ENCODE data around the gene TSC22D4. TPM values are rescaled to one million over a fixed set of nuclear protein-coding genes. Genes with fewer than 3 reads are reported as not detected.
A peak's percentile ranks its signal among the peaks of the same experiment; 100 is the strongest.

The TSC22D4 gene
- total RNA-seq, 4 donors from 2014 or later, result 17.6 to 40.3 (median 19.5) TPM

DNA sequence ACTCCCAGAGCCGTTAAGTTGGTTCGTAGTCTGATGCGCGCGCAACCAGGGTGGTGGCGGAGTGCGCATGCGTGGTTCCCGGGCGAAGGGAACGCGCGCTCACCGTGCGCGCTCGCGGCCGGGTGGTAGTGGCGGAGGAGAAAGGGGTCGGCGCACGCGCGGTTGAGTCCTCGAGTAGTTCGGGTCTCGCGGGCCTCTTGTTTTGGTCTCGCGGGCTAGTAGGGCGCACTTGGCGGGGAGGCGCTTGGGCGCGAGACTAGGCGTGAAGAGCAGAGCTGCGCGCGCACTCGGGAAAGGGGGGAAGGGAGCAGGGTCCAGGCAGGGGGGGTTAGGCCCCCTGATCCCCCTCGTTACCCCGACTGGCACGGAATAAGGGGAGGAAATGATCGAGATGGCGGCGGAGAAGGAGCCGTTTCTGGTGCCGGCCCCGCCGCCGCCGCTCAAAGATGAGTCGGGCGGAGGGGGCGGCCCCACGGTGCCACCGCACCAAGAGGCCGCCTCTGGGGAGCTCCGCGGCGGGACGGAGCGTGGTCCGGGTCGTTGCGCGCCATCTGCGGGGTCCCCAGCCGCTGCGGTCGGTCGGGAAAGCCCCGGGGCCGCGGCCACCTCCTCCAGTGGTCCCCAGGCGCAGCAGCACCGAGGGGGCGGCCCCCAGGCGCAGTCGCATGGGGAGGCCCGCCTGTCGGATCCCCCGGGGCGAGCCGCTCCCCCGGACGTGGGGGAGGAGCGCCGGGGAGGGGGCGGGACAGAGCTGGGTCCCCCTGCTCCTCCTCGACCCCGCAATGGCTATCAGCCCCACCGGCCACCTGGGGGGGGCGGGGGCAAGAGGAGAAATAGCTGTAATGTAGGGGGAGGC, 49.1 kb downstream of the TSC22D4 start, which contains the start of gene MEPCE:
Gene MEPCE, plus strand, starts transcription at position 195 of the 856 bp plus-strand sequence. Its CDS starts 188 bp downstream, at position 383.
- intact Hi-C loops (cut with DNase I; ENCODE audit: low total_unique reads), result no loop called here

DNA sequence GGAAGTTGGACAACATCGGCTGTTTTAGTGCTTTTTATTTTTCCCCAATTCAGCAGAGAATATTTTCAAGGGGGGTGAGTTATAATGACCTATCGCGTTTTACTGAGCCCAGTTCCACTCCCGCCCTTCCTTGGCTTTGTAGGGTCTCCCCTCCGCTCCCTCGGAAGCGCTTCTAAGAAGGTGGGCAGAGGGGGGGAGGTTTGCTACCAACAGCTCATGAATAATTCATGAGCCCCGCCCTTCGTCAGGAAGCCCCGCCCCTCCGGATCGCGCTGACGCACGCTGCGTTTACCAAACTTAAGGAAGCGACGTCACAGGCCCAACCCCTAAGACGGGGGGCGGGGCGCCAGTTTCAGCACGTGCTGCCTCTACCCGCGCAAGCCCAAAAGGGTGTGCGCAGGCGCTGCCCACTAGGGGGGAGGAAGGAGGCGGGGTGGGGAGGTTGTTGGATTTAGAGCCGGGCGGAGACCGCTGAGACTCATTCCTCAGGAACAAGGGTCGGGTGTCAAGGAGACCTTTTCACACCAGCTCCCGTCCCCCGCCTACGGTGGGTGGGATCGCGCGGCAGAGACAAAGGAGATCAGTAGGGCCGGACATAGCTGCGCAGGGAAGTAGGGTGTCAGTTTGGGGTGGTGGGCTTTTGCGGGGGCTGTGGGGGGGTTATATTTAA, 49.9 kb downstream of the TSC22D4 start:
- Histone ChIP-seq H3K4me3 (peak overlapping the region; percentile 72 to 77), H3K4me1 (peaks cover 0 to 19% of the 10 kb centered on the region in 2 donors), H3K36me3 (no peaks in the 10 kb centered on the region), H3K27ac (peak overlapping the region; percentile 99 to 100), H3K9me3 (no peaks in the 10 kb centered on the region), H3K27me3 (no peaks in the 10 kb centered on the region)
- peak; percentile 100 for DNase-seq
- TF ChIP-seq, protein P1, sequence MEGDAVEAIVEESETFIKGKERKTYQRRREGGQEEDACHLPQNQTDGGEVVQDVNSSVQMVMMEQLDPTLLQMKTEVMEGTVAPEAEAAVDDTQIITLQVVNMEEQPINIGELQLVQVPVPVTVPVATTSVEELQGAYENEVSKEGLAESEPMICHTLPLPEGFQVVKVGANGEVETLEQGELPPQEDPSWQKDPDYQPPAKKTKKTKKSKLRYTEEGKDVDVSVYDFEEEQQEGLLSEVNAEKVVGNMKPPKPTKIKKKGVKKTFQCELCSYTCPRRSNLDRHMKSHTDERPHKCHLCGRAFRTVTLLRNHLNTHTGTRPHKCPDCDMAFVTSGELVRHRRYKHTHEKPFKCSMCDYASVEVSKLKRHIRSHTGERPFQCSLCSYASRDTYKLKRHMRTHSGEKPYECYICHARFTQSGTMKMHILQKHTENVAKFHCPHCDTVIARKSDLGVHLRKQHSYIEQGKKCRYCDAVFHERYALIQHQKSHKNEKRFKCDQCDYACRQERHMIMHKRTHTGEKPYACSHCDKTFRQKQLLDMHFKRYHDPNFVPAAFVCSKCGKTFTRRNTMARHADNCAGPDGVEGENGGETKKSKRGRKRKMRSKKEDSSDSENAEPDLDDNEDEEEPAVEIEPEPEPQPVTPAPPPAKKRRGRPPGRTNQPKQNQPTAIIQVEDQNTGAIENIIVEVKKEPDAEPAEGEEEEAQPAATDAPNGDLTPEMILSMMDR (IDR thresholded peaks at IDR 0.05), result peak in 3 of 4 experiments; percentile 24 to 66 (median 39)
- peak; percentile 16 to 84 for TF ChIP-seq POLR2A (IDR thresholded peaks at IDR 0.05)
- intact Hi-C loops (cut with DNase I; ENCODE audit: low total_unique reads), result no loop called here

More for the DNA sequence above, 49.1 kb downstream of the TSC22D4 start, which contains the start of gene MEPCE:
- H3K27ac ChIP-seq, result peak within 1 kb of the TSS; percentile 99 to 100
- no peaks in the 10 kb centered on the region for H3K9me3 ChIP-seq
- peak; percentile 64 to 77 for TF ChIP-seq POLR2A (IDR thresholded peaks at IDR 0.05)
- TF ChIP-seq, protein P1 (IDR thresholded peaks at IDR 0.05), result peak in 1 of 4 experiments; percentile 10
- peak within 1 kb of the TSS; percentile 72 to 77 for H3K4me3 ChIP-seq
- H3K4me1 ChIP-seq, result peaks cover under 1 to 20% of the 10 kb centered on the region in 2 donors
- DNase-seq, result peak; percentile 97 to 98
- H3K27me3 ChIP-seq, result no peaks in the 10 kb centered on the region
- no peaks in the 10 kb centered on the region for H3K36me3 ChIP-seq

- intact Hi-C loops (cut with DNase I; ENCODE audit: low total_unique reads), result no loop called here
- TF ChIP-seq, protein P1 (IDR thresholded peaks at IDR 0.05), result peak in 1 of 4 experiments; percentile 21
- peak; percentile 97 to 99 for TF ChIP-seq POLR2A (IDR thresholded peaks at IDR 0.05)
- Histone ChIP-seq H3K4me3 (peak within 1 kb of the TSS; percentile 72 to 77), H3K4me1 (peaks cover 0 to 19% of the 10 kb centered on the region in 2 donors), H3K27ac (peak within 1 kb of the TSS; percentile 99 to 100), H3K36me3 (no peaks in the 10 kb centered on the region), H3K27me3 (no peaks in the 10 kb centered on the region), H3K9me3 (no peaks in the 10 kb centered on the region)
- peak; percentile 95 to 96 for DNase-seq
Observed at GRCh38 chr7:100428199-100428966, 50.6 kb downstream of the TSC22D4 start, which contains the start of gene ZCWPW1. ZCWPW1 (minus strand) TSS chr7:100428703; CDS start chr7:100420649, 8,054 bp downstream.

GRCh38 chr7:100427762-100428198, 51.2 kb downstream of the TSC22D4 start:
- Histone ChIP-seq H3K4me1 (peaks cover 0 to 19% of the 10 kb centered on the region in 2 donors), H3K27ac (peak overlapping the region; percentile 99 to 100), H3K9me3 (no peaks in the 10 kb centered on the region), H3K36me3 (no peaks in the 10 kb centered on the region), H3K27me3 (no peaks in the 10 kb centered on the region), H3K4me3 (peak overlapping the region; percentile 72 to 77)
- TF ChIP-seq, protein P1 (IDR thresholded peaks at IDR 0.05), result no peak
- no peak for TF ChIP-seq POLR2A (IDR thresholded peaks at IDR 0.05)
- intact Hi-C loops (cut with DNase I; ENCODE audit: low total_unique reads), result no loop called here
- no peak for DNase-seq

All from uterus (tissue), 4 donors.